ENCODE data around the gene FHIT. TPM values are rescaled to one million over a fixed set of nuclear protein-coding genes. Genes with fewer than 3 reads are reported as not detected.

FHIT gene
- total and polyA plus RNA-seq, 7 donors, result 0.98 to 10.4 (median 4.0) TPM

DNA sequence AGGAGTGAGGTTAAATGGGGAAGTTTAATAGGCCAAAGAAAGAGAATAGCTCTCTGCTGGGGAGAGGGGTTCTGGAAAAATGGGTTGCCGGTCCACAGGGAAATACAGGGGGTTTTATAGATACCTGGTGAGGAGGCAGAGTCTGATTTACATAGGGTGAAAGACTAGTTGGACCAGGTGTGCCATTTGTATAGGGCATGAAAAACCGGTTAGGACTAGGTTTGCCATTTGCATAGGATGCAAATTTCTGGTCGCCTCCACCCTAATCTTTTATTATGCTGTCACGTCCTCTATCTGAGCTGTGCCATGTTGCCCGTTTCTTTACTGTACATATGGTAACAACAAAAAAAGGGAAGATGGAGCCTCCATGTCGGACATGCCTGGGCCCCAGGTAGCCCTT lies 960.1 kb downstream of the FHIT start:
- H3K4me1 ChIP-seq, result peaks cover 8% of the 10 kb centered on the region
- no peaks in the 10 kb centered on the region for H3K27me3 ChIP-seq (ENCODE audit: insufficient read depth in 3 of 3, low read length in 2 of 3)
- 91 to 97% (median 94%) methylated on average over 6 of the region's 6 CpGs for WGBS, 3 donors
- ATAC-seq (no peak), DNase-seq (no peak)
- no peak for TF ChIP-seq CTCF (IDR thresholded peaks at IDR 0.05)
- no peaks in the 10 kb centered on the region for H3K9me3 ChIP-seq
- H3K36me3 ChIP-seq (ENCODE audit: insufficient read depth in 1 of 2, low read depth in 1 of 2), result no peaks in the 10 kb centered on the region
- H3K27ac ChIP-seq, result no peak overlapping the region
- intact Hi-C loops (cut with DNase I), result no loop called here
- no peak overlapping the region for H3K4me3 ChIP-seq

DNA sequence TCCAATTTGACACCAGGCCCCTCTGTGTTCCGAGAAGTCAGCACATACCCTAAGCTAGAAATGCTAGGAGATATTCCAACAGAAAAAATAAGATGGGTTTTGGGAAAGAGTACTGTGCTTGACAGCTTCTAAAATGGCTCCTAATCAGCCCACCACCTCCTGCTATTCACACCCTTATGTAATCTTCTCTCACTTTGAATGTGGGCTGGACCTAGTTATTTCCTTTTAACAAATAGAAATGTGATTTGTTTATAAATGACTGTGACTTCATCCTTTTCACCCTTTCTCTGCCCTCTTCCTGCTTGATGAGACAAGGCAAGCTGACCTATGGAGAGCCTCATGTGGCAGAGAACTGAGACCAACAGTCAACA lies 961.1 kb downstream of the FHIT start:
- intact Hi-C loops (cut with DNase I), result no loop called here
- no peak overlapping the region for H3K27ac ChIP-seq

DNA sequence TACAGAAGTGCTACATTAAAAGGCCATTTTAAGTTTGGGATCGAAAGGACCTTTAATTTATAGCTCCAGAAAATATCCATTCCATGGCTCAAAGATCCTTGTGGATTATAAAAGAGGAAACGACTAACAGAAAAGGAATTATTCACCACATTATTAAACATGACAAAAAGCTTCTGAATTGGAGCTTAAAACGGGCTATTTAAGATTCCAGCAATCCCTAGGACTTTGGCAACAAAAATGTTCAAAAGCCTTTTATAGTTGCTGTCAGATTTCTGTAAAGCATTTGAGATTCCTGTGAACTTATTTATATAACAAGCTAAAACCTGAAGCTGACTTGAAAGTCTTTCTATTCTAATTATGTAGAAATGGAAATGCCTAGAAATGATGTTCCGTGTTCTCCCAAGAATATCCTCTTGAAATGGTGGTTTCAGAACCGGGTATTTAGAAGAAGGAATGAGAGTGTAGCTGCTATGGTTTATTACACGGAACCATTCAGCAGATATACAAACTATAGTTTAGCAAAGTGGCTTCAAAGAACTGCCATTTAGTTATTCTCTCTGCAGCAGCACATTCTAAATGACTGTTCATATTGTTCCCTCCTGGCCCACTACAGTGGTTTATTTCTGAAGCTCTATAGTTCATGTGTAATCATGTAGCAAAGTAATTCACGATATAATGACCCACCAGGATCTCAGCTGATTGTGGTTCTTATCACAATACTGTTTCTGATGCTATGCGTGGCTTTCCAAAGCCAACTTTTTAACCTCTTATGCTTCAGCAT lies 961.7 kb downstream of the FHIT start:
- intact Hi-C loops (cut with DNase I), result no loop called here
- no peak for ATAC-seq
- no peaks in the 10 kb centered on the region for H3K36me3 ChIP-seq (ENCODE audit: insufficient read depth in 1 of 2, low read depth in 1 of 2)
- no peak for DNase-seq
- no peaks in the 10 kb centered on the region for H3K27me3 ChIP-seq (ENCODE audit: insufficient read depth in 3 of 3, low read length in 2 of 3)
- H3K9me3 ChIP-seq, result no peaks in the 10 kb centered on the region
- no peak overlapping the region for H3K4me3 ChIP-seq
- 64 to 71% (median 65%) methylated on average over 8 of the region's 8 CpGs for WGBS, 3 donors
- TF ChIP-seq CTCF (IDR thresholded peaks at IDR 0.05), result no peak
- H3K27ac ChIP-seq, result no peak overlapping the region
- H3K4me1 ChIP-seq, result peaks cover 5% of the 10 kb centered on the region

More for the DNA sequence above, 961.1 kb downstream of the FHIT start:
- no peak for TF ChIP-seq CTCF (IDR thresholded peaks at IDR 0.05)
- H3K4me3 ChIP-seq, result no peak overlapping the region
- peaks cover 8% of the 10 kb centered on the region for H3K4me1 ChIP-seq
- no peaks in the 10 kb centered on the region for H3K36me3 ChIP-seq (ENCODE audit: insufficient read depth in 1 of 2, low read depth in 1 of 2)
- DNase-seq (no peak), ATAC-seq (no peak)
- WGBS, 3 donors, result 94 to 100% (median 96%) methylated on average over 1 of the region's 1 CpG
- no peaks in the 10 kb centered on the region for H3K9me3 ChIP-seq
- no peaks in the 10 kb centered on the region for H3K27me3 ChIP-seq (ENCODE audit: insufficient read depth in 3 of 3, low read length in 2 of 3)

GRCh38 chr3:60282866-60283265 lies 968.4 kb downstream of the FHIT start:
- ATAC-seq, result no peak
- H3K9me3 ChIP-seq, result no peaks in the 10 kb centered on the region
- WGBS, 3 donors, result 80 to 93% (median 84%) methylated on average over 2 of the region's 2 CpGs
- no peaks in the 10 kb centered on the region for H3K4me1 ChIP-seq
- H3K27me3 ChIP-seq (ENCODE audit: insufficient read depth in 3 of 3, low read length in 2 of 3), result no peaks in the 10 kb centered on the region
- no peak overlapping the region for H3K4me3 ChIP-seq
- no peaks in the 10 kb centered on the region for H3K36me3 ChIP-seq (ENCODE audit: insufficient read depth in 1 of 2, low read depth in 1 of 2)
- intact Hi-C loops (cut with DNase I), result no loop called here
- no peak for TF ChIP-seq CTCF (IDR thresholded peaks at IDR 0.05)
- DNase-seq, result no peak
- no peak overlapping the region for H3K27ac ChIP-seq

- TF ChIP-seq CTCF (IDR thresholded peaks at IDR 0.05), result no peak
- ATAC-seq (no peak), DNase-seq (no peak)
- WGBS, 3 donors, result 85 to 89% (median 87%) methylated on average over 3 of the region's 3 CpGs
- H3K36me3 ChIP-seq (ENCODE audit: insufficient read depth in 1 of 2, low read depth in 1 of 2), result no peaks in the 10 kb centered on the region
- H3K27ac ChIP-seq, result no peak overlapping the region
- H3K4me3 ChIP-seq, result no peak overlapping the region
- no peaks in the 10 kb centered on the region for H3K4me1 ChIP-seq
- no peaks in the 10 kb centered on the region for H3K9me3 ChIP-seq
- intact Hi-C loops (cut with DNase I), result no loop called here
- no peaks in the 10 kb centered on the region for H3K27me3 ChIP-seq (ENCODE audit: insufficient read depth in 3 of 3, low read length in 2 of 3)
These were observed 969.3 kb downstream of the FHIT start for GRCh38 chr3:60281970-60282369.

All from psoas muscle (tissue), 8 donors.